GM23248 (cell line): Measurements from ENCODE around the gene LAMA2.

ENCODE experiments used
- EZH2 ChIP-seq: fragments of 200-600 bp; sonication (generic); IDR thresholded peaks from 2 replicates; pipeline ENCODE4 v1.6.1; 2018; ENCODE audit warnings: antibody characterized with exemption, mild to moderate bottlenecking; ENCODE audit not compliant: insufficient read depth, poor library complexity, severe bottlenecking
- EZH2phosphoT487 ChIP-seq: fragments of 200-600 bp; sonication (generic); IDR thresholded peaks from 2 replicates; pipeline ENCODE4 v1.6.1; 2018; ENCODE audit warnings: antibody characterized with exemption, moderate library complexity, mild to moderate bottlenecking, low read depth; ENCODE audit not compliant: insufficient read depth

DNA sequence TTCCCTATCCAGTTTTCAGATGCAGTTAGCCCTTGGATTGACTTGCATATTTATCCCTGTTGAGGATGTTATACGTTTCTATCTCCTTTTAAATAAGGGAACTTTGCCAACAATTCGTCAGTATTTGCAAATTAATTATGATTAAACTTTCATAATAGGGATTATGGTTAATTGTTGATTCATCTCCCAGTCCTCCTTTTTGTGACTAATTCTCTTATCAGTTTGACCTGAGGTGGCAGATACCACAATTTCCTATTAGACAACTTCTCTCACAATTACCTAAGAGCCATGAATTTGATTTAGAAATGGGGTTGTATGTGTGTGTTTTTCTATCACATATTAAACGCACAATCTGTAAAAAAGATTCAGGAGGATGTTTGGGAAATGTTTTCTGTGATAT, 172.9 kb downstream of the LAMA2 start:
- no peak for TF ChIP-seq EZH2
- TF ChIP-seq EZH2phosphoT487, result no peak
